Measurements from ENCODE around the gene RNF40.

Gene RNF40

GRCh38 chr16:30782486-30783279 lies 20.6 kb downstream of the RNF40 start:
- H3K4me3 ChIP-seq (ENCODE audit: low read length), result no peak overlapping the region
- no peak for DNase-seq (ENCODE audit: low read depth)
- no peak for TF ChIP-seq CTCF (conservative IDR thresholded peaks at IDR 0.05; ENCODE audit: low read length)

GRCh38 chr16:30783280-30784109 lies 21.4 kb downstream of the RNF40 start:
- H3K4me3 ChIP-seq (ENCODE audit: low read length), result no peak overlapping the region
- DNase-seq (ENCODE audit: low read depth), result no peak
- no peak for TF ChIP-seq CTCF (conservative IDR thresholded peaks at IDR 0.05; ENCODE audit: low read length)

GRCh38 chr16:30784215-30784614 lies 22.1 kb downstream of the RNF40 start:
- no peak overlapping the region for H3K4me3 ChIP-seq (ENCODE audit: low read length)
- DNase-seq (ENCODE audit: low read depth), result no peak
- no peak for TF ChIP-seq CTCF (conservative IDR thresholded peaks at IDR 0.05; ENCODE audit: low read length)

GRCh38 chr16:30785126-30786106 lies 23.3 kb downstream of the RNF40 start:
- no peak for DNase-seq (ENCODE audit: low read depth)
- H3K4me3 ChIP-seq (ENCODE audit: low read length), result peak overlapping the region; percentile 95
- no peak for TF ChIP-seq CTCF (conservative IDR thresholded peaks at IDR 0.05; ENCODE audit: low read length)

- TF ChIP-seq CTCF (conservative IDR thresholded peaks at IDR 0.05; ENCODE audit: low read length), result no peak
- DNase-seq (ENCODE audit: low read depth), result peak; percentile 67
- H3K4me3 ChIP-seq (ENCODE audit: low read length), result peak overlapping the region; percentile 95
Measured at GRCh38 chr16:30786115-30786935, 24.2 kb downstream of the RNF40 start.
